GM12875 (cell line): Measurements from ENCODE around the gene LSS.
"Not testable (repeated sequence)": the region's sequence is repeated elsewhere in the genome, so short reads cannot be mapped to it uniquely, and the experiment has no call there.

Experiments used
- H3K4me3 ChIP-seq: one replicate; pipeline ENCODE4 v1.5.1; 2011; ENCODE audit warnings: low read depth, low read length, control low read depth
- TF ChIP-seq, protein P1 (sequence below): IDR thresholded peaks from 2 replicates; pipeline ENCODE4 v1.5.1; 2011; ENCODE audit warnings: low read depth, mild to moderate bottlenecking, control low read depth, inconsistent platforms, low read length, moderate library complexity, borderline replicate concordance; ENCODE audit not compliant: insufficient read depth

Gene LSS

DNA sequence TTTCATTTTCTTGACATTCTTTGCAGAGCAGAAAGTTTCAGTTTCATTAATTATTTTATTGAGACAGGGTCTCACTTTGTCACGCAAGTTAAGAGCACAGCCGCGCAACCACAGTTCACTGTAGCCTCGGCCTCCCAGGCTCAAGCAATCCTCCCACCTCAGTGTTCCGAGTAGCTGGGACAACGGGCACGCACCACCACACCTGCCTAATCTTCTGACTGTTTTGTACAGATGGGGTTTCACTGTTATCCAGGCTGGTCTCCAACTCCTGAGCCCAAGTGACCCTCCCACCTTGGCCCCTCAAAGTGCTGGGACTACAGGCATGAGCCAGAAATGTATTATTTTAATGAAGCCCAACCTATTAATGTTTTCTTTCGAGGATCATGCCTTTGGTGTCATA is 41.3 kb downstream of the LSS start:
- H3K4me3 ChIP-seq = no peak overlapping the region
- TF ChIP-seq, protein P1, sequence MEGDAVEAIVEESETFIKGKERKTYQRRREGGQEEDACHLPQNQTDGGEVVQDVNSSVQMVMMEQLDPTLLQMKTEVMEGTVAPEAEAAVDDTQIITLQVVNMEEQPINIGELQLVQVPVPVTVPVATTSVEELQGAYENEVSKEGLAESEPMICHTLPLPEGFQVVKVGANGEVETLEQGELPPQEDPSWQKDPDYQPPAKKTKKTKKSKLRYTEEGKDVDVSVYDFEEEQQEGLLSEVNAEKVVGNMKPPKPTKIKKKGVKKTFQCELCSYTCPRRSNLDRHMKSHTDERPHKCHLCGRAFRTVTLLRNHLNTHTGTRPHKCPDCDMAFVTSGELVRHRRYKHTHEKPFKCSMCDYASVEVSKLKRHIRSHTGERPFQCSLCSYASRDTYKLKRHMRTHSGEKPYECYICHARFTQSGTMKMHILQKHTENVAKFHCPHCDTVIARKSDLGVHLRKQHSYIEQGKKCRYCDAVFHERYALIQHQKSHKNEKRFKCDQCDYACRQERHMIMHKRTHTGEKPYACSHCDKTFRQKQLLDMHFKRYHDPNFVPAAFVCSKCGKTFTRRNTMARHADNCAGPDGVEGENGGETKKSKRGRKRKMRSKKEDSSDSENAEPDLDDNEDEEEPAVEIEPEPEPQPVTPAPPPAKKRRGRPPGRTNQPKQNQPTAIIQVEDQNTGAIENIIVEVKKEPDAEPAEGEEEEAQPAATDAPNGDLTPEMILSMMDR = no peak

DNA sequence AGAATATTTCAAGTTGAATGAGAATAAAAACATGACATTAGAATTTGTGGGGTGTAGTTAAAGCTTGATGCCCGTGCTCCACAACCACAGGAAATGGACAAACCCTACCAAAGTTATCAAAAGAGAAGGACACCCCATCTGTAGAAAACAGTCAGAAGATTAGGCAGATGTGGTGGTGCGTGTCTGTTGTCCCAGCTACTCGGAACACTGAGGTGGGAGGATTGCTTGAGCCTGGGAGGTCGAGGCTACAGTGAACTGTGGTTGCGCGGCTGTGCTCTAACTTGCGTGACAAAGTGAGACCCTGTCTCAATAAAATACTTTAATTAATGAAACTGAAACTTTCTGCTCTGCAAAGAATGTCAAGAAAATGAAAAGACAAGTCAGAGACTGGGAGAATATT is 42.9 kb downstream of the LSS start:
- TF ChIP-seq, protein P1 = no peak
- no peak overlapping the region for H3K4me3 ChIP-seq

DNA sequence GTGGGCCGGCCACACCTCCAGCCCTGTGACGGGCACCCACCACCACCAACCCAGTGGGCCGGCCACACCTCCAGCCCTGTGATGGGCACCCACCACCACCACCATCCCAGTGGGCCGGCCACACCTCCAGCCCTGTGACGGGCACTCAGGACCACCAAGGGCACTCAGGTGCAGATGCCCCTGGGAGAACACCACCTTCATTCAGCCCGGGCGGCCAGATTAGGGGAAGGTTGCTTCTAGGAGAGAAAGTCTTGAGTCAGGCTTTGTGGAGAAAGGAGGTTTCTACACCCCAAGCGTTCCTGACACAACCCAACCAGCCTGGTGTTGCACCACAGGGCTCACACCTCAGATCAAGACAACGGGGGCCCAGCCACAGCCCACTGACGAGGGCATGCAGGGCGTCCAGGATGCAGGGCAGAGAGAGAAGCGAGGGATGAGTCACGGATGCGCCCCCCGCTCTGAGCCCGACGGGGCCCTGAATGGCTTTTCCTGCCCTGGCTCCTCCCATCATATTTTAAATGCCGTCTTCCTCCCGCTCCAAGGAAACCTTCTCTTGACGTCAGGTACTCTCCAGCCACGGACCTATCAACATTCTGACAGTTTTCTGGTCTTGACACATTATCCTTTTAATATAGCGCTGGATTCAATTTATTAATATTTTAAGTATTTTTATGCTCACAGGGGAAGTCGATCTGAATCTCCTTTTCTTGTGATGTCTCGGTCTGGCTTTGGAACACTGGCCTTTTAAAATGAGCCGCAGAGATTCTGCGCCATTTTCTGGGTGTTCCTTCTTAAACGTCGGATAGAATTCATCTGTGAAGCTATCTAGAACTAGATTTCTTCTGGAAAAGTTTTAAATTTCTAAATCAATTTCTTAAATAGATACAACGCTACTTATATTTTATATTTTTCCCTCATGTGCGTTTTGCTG is 43.7 kb downstream of the LSS start:
- H3K4me3 ChIP-seq = peak overlapping the region; percentile 51
- TF ChIP-seq, protein P1 = no peak

DNA sequence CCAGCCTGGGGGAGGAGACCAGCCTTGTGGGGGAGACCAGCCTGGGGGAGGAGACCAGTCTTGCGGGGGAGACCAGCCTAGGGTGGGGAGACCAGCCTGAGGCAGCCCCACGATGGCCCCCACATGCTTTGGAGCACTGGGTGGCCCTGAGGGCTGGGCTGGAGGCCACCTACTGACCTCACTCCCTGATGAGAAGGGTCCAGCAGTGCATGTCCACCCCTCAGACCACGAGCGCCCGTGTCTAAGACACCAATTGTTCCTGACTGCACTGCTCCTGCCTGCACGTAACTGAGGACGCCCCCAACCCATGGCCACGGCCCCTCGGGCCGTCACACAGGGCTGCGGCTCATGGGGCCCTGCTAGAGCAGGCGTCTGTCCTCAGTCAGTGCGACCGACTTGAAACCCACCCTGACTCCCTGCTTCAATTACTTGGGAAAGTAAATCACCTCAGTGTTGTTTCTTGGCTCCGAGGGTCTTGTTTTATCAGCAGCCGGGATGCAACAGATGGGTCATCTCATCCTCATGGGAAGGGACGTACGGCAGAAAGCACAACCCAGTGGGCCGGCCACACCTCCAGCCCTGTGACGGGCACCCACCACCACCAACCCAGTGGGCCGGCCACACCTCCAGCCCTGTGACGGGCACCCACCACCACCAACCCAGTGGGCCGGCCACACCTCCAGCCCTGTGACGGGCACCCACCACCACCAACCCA is 44.5 kb downstream of the LSS start, which contains the start of gene SPATC1L:
Gene SPATC1L (minus strand): TSS at position 550 of the 715 bp plus-strand sequence. CDS start 1,643 bp downstream, outside the sequence.
- TF ChIP-seq, protein P1 = no peak
- peak within 1 kb of the TSS; percentile 51 for H3K4me3 ChIP-seq

DNA sequence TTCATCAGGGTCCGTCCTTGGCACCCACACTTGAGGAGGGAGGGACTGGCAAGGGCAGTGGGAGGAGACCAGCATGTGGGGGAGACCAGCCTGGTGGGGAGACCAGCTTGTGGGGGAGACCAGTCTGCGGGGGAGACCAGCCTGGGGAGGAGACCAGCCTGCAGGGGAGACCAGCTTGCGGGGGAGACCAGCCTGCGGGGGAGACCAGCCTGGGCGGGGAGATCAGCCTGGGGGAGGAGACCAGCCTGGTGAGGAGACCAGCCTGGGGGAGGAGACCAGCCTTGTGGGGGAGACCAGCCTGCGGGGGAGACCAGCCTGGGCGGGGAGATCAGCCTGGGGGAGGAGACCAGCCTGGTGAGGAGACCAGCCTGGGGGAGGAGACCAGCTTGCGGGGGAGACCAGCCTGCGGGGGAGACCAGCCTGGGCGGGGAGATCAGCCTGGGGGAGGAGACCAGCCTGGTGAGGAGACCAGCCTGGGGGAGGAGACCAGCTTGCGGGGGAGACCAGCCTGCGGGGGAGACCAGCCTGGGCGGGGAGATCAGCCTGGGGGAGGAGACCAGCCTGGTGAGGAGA is 45.2 kb downstream of the LSS start:
- H3K4me3 ChIP-seq = not testable (repeated sequence)

DNA sequence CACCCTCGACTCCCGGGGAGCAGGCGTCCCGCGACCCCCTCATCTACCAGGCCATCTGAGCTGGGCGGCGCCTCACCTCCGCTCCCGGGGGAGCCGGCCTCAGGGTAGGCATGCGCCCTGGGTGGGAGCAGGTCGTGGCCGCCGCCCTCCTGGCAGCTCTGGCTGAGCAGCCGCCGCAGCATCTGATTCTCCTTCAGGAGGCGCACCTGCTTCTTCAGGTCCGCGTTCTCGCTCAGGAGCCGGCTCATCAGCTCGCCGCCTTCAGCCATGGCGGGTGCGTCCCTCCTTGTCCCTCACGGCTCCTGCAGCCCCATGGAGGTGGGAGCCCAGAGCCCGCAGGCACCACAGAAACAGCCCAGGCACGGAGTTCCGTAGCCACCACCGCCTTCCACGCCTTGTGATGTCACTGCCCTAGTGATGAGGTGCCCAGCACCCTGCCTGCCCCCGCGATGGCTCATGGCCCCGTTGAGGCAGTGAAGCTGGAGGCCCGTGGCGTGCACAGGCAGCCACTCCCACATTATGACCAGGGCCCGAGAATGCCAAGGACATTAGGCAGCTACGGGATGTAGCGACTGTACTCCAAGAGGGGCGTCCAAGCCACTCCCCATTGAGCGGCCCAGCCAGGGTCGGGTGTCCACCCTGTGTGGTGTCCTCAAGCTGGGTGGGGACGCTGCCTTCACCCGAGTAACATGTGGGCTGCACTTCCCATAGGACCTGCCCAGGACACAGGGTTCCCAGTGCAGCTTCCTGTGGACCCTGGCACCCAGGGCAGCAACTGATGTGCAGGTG is 45.8 kb downstream of the LSS start:
- TF ChIP-seq, protein P1 = no peak
- H3K4me3 ChIP-seq = no peak overlapping the region

DNA sequence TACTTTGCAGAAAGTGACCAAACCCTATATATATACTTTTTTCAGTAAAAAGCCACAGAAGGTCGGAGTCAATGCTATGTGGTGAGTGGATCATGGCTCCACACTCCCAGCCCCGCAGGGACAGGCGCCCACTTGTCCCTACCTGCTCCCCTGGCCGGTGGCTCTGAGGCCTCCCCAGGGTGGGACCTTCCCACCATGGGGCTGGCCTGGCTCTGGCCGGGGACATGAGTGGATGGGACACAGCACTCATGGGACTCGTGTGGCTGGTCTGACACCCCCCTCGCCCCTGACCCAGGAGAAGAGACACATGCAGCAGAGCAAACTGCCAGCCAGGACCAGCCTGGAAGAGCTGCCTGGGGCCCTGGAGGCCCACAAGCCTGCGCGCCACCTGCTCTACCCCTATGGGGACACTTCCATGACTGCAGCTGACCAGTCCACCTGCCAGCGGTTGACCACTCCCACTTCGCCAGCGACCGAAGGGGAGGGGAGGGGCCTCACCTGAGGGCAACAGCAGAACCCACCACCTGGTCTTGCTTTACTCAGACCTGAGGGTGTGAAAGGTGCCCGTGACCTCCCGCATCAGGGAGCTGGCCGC is 46.5 kb downstream of the LSS start:
- H3K4me3 ChIP-seq = no peak overlapping the region
- TF ChIP-seq, protein P1 = no peak
